SK-N-SH treated with all-trans-retinoic acid at 6 μM for 48 hours (cell line): ENCODE data around the gene ADPGK.

Experiments
- ATAC-seq: fragments of 200-7000 bp; cut with Tn5 transposase; 3 replicates; pipeline ENCODE4 v1.9.1; 2020; ENCODE audit warnings: mild to moderate bottlenecking, moderate library complexity
- BACH2 ChIP-seq: fragments of 250-450 bp; sonication (Bioruptor Pico); IDR thresholded peaks from 2 replicates; pipeline ENCODE4 v1.9.0; 2021; ENCODE audit warnings: mild to moderate bottlenecking, borderline replicate concordance
- GLIS3 ChIP-seq: fragments of 250-450 bp; sonication (Bioruptor Pico); IDR thresholded peaks from 2 replicates; pipeline ENCODE4 v1.5.0; 2020; ENCODE audit warnings: mild to moderate bottlenecking, moderate library complexity
- ISL1 ChIP-seq: fragments of 250-450 bp; sonication (Bioruptor Pico); IDR thresholded peaks from 2 replicates; pipeline ENCODE4 v2.1.2; 2022; ENCODE audit warnings: mild to moderate bottlenecking, moderate library complexity
- OSR1 ChIP-seq: fragments of 250-450 bp; sonication (Bioruptor Pico); IDR thresholded peaks from 2 replicates; pipeline ENCODE4 v1.8.0; 2022; ENCODE audit warnings: moderate library complexity, mild to moderate bottlenecking, inconsistent platforms
- PPARA ChIP-seq: fragments of 250-450 bp; sonication (Bioruptor Pico); IDR thresholded peaks from 2 replicates; pipeline ENCODE4 v1.5.0; 2020; ENCODE audit warnings: mild to moderate bottlenecking, borderline replicate concordance
- RARB ChIP-seq: fragments of 250-450 bp; sonication (Bioruptor Pico); IDR thresholded peaks from 2 replicates; pipeline ENCODE4 v1.8.0; 2021; ENCODE audit warnings: mild to moderate bottlenecking, moderate library complexity
- SNAI2 ChIP-seq: fragments of 250-450 bp; sonication (Bioruptor Pico); IDR thresholded peaks from 2 replicates; pipeline ENCODE4 v1.5.0; 2020; ENCODE audit warnings: mild to moderate bottlenecking, moderate library complexity
- TCF4 ChIP-seq: fragments of 250-450 bp; sonication (Bioruptor Pico); IDR thresholded peaks from 2 replicates; pipeline ENCODE4 v1.8.0; 2021; ENCODE audit warnings: mild to moderate bottlenecking, moderate library complexity, borderline replicate concordance
- TOX ChIP-seq: fragments of 250-450 bp; sonication (Bioruptor Pico); IDR thresholded peaks from 2 replicates; pipeline ENCODE4 v1.8.0; 2021; ENCODE audit warnings: mild to moderate bottlenecking, moderate library complexity, borderline replicate concordance
- TSHZ2 ChIP-seq: fragments of 250-450 bp; sonication (Bioruptor Pico); IDR thresholded peaks from 2 replicates; pipeline ENCODE4 v1.5.0; 2020; ENCODE audit warnings: mild to moderate bottlenecking, moderate library complexity
- ZC3H10 ChIP-seq: fragments of 250-450 bp; sonication (Bioruptor Pico); IDR thresholded peaks from 2 replicates; pipeline ENCODE4 v1.5.1; 2021; ENCODE audit warnings: mild to moderate bottlenecking, moderate library complexity
- ZFP3 ChIP-seq: fragments of 250-450 bp; sonication (Bioruptor Pico); IDR thresholded peaks from 2 replicates; pipeline ENCODE4 v1.5.0; 2020; ENCODE audit warnings: mild to moderate bottlenecking, moderate library complexity
- ZNF565 ChIP-seq: fragments of 450-650 bp; formaldehyde crosslinking; conservative IDR thresholded peaks from 2 replicates; pipeline ENCODE4 v1.5.0; 2020; ENCODE audit warnings: low read depth, mild to moderate bottlenecking, moderate library complexity
- ZNF70 ChIP-seq: fragments of 450-650 bp; formaldehyde crosslinking; IDR thresholded peaks from 2 replicates; pipeline ENCODE4 v1.5.0; 2020; ENCODE audit warnings: mild to moderate bottlenecking, moderate library complexity
- ZNF8 ChIP-seq: fragments of 450-650 bp; formaldehyde crosslinking; IDR thresholded peaks from 2 replicates; pipeline ENCODE4 v1.5.0; 2020; ENCODE audit warnings: mild to moderate bottlenecking, moderate library complexity
- TF ChIP-seq, protein P1 (sequence below): fragments of 250-450 bp; sonication (Bioruptor Pico); IDR thresholded peaks from 2 replicates; pipeline ENCODE4 v1.8.0; 2021; ENCODE audit warnings: low read depth, mild to moderate bottlenecking, moderate library complexity, borderline replicate concordance
- TF ChIP-seq, protein P2 (sequence below): fragments of 250-450 bp; sonication (Bioruptor Pico); IDR thresholded peaks from 2 replicates; pipeline ENCODE4 v1.5.1; 2020; ENCODE audit warnings: low read depth, mild to moderate bottlenecking, moderate library complexity
- TF ChIP-seq, protein P3 (sequence below): fragments of 250-450 bp; sonication (Bioruptor Pico); IDR thresholded peaks from 2 replicates; pipeline ENCODE4 v1.5.1; 2021; ENCODE audit warnings: mild to moderate bottlenecking, moderate library complexity
- TF ChIP-seq, protein P4 (sequence below): fragments of 250-450 bp; sonication (Bioruptor Pico); IDR thresholded peaks from 2 replicates; pipeline ENCODE4 v1.8.0; 2020; ENCODE audit warnings: mild to moderate bottlenecking, moderate library complexity, borderline replicate concordance

ADPGK gene

GRCh38 chr15:72784456-72784876 is 908 bp upstream of the ADPGK start:
- no peak for TF ChIP-seq TSHZ2 (CRISPR knock-in tag)
- no peak for TF ChIP-seq BACH2 (CRISPR knock-in tag)
- no peak for TF ChIP-seq GLIS3 (CRISPR knock-in tag)
- no peak for TF ChIP-seq TCF4
- TF ChIP-seq ZFP3 (CRISPR knock-in tag) = no peak
- TF ChIP-seq, protein P1, sequence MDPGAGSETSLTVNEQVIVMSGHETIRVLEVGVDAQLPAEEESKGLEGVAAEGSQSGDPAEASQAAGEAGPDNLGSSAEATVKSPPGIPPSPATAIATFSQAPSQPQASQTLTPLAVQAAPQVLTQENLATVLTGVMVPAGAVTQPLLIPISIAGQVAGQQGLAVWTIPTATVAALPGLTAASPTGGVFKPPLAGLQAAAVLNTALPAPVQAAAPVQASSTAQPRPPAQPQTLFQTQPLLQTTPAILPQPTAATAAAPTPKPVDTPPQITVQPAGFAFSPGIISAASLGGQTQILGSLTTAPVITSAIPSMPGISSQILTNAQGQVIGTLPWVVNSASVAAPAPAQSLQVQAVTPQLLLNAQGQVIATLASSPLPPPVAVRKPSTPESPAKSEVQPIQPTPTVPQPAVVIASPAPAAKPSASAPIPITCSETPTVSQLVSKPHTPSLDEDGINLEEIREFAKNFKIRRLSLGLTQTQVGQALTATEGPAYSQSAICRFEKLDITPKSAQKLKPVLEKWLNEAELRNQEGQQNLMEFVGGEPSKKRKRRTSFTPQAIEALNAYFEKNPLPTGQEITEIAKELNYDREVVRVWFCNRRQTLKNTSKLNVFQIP (CRISPR knock-in tag) = no peak
- TF ChIP-seq ZC3H10 (CRISPR knock-in tag) = no peak
- TF ChIP-seq PPARA (CRISPR knock-in tag) = no peak
- TF ChIP-seq, protein P2, sequence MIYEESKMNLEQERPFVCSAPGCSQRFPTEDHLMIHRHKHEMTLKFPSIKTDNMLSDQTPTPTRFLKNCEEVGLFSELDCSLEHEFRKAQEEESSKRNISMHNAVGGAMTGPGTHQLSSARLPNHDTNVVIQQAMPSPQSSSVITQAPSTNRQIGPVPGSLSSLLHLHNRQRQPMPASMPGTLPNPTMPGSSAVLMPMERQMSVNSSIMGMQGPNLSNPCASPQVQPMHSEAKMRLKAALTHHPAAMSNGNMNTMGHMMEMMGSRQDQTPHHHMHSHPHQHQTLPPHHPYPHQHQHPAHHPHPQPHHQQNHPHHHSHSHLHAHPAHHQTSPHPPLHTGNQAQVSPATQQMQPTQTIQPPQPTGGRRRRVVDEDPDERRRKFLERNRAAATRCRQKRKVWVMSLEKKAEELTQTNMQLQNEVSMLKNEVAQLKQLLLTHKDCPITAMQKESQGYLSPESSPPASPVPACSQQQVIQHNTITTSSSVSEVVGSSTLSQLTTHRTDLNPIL (CRISPR knock-in tag) = no peak
- no peak for TF ChIP-seq RARB (CRISPR knock-in tag)
- TF ChIP-seq, all 23 proteins: peak for 0
- no peak for ATAC-seq

DNA sequence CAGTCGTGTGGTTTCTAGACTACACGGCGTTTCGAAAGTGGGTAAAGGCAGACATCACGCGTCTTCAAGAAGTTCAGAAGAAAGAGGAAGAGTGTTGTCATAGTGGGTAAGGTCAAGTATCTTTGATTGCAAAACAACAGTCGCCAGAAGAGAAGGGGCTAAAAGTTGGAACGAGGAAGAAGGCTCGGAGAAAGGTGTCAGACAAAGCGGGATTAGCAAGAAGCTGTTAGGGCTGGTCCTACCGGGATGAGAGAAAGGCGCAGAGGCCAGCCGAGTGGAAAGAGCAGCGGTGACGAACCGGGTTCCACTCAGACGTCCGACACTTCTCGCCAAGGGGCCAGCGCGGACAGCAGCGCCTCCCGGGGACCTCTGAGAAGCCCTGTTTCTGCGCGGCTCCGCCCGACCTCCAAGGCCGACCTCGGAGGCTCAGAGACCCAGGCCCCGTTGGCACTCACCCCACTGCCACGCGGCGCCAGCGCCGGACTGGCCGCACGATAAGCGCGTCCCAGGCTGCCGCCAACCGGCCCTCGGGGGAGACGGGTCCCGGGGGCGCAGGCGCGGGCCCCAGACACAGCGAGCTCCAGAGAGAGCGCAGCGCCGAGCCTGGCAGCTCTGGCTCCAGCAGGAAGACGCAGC is 436 bp downstream of the ADPGK start:
- ATAC-seq = peak; percentile 35
- TF ChIP-seq ZNF70 (CRISPR knock-in tag) (no peak), TOX (no peak), ISL1 (no peak), ZC3H10 (CRISPR knock-in tag) (no peak), ZNF8 (CRISPR knock-in tag) (no peak), ZFP3 (CRISPR knock-in tag) (no peak), GLIS3 (CRISPR knock-in tag) (no peak), ZNF565 (CRISPR knock-in tag) (no peak), SNAI2 (CRISPR knock-in tag) (no peak), OSR1 (CRISPR knock-in tag) (no peak), PPARA (CRISPR knock-in tag) (no peak)
- TF ChIP-seq, protein P3, sequence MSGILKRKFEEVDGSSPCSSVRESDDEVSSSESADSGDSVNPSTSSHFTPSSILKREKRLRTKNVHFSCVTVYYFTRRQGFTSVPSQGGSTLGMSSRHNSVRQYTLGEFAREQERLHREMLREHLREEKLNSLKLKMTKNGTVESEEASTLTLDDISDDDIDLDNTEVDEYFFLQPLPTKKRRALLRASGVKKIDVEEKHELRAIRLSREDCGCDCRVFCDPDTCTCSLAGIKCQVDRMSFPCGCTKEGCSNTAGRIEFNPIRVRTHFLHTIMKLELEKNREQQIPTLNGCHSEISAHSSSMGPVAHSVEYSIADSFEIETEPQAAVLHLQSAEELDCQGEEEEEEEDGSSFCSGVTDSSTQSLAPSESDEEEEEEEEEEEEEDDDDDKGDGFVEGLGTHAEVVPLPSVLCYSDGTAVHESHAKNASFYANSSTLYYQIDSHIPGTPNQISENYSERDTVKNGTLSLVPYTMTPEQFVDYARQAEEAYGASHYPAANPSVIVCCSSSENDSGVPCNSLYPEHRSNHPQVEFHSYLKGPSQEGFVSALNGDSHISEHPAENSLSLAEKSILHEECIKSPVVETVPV (CRISPR knock-in tag) = no peak
- TF ChIP-seq, protein P4, sequence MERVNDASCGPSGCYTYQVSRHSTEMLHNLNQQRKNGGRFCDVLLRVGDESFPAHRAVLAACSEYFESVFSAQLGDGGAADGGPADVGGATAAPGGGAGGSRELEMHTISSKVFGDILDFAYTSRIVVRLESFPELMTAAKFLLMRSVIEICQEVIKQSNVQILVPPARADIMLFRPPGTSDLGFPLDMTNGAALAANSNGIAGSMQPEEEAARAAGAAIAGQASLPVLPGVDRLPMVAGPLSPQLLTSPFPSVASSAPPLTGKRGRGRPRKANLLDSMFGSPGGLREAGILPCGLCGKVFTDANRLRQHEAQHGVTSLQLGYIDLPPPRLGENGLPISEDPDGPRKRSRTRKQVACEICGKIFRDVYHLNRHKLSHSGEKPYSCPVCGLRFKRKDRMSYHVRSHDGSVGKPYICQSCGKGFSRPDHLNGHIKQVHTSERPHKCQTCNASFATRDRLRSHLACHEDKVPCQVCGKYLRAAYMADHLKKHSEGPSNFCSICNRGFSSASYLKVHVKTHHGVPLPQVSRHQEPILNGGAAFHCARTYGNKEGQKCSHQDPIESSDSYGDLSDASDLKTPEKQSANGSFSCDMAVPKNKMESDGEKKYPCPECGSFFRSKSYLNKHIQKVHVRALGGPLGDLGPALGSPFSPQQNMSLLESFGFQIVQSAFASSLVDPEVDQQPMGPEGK (CRISPR knock-in tag) = no peak

- no peak for ATAC-seq
- TF ChIP-seq SNAI2 (CRISPR knock-in tag) (no peak), TCF4 (no peak), RARB (CRISPR knock-in tag) (no peak), ZNF565 (CRISPR knock-in tag) (no peak)
- TF ChIP-seq, protein P2 (CRISPR knock-in tag) = no peak
These were observed 1.1 kb downstream of the ADPGK start for GRCh38 chr15:72782274-72783003.
